Cerebellar nuclear complex (tissue), 1 donor: ENCODE results near the gene WDSUB1.

Experiments used
- DNase-seq, 2 experiments: peaks; one replicate each; lab custom pipeline; 2025; lab: John Stamatoyannopoulos, UW

The WDSUB1 gene

GRCh38 chr2:159224061-159224813 is 62.3 kb downstream of the WDSUB1 start:
- no peak for DNase-seq

DNA sequence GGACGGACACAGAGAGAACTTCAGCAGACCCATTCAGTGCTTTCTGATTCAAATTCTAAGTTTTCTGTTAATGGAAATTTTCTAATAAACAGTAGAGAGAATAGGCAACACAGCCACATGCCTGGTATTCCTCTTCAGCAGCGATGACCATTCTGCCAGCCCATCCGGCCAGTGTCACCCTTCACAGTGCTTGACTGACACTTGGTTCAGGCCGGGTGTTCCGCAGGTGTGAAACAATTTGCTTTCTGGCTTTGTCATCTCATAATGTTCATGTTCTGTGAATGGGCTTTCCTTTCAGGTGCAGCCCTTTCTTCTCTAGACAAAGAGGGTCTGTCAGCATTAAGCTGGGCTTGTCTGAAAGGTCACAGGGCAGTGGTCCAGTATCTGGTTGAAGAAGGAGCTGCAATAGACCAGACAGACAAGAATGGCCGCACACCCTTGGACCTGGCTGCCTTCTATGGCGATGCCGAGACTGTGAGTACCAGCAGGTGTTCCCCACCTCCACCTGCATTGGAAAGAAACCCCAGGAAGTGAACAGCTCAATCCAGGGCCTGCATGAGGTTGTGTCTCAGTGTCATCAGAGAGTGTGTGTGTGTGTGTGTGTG is 67.0 kb downstream of the WDSUB1 start:
- DNase-seq = no peak

DNA sequence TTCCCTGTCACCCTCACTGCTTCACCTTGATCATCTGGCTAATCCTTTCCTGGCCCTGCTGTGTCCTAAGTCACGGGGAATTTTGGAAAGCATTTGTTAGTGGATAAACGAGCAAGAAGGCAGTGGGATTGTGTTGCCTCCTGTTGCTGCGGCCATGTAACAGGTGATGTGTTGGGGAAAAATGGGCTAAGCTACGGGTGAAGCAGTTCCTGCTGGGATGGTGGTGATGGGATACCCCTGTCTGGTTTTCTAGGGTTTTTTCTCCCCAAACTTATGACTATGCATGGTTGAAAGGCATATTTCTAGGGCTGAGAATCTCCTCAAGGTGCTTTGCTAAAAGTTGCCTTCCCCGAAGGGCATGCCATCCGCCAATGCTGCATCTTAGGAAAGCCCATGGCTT is 68.1 kb downstream of the WDSUB1 start:
- no peak for DNase-seq

DNA sequence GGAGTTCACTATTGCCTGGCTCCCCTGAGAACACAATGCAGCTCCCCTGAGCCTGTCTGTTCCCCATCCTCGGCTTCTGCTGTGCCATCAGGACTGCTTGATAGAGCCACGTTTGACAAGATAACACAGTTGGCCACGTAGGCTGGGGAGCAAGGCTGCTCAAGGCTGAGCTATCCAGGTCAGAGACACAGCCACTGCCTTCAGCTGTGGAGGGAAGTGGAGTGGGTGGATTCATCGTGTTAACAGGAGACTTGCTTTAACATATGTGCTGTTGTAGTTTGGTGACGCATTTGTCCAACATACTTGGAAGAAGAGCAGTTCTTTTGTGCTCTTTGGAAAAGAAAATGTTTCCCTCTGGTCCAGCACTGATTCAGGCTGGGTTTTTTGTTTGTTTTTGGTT is 68.8 kb downstream of the WDSUB1 start:
- no peak for DNase-seq

- DNase-seq = no peak
These were observed 71.4 kb downstream of the WDSUB1 start for GRCh38 chr2:159215116-159215515.

DNA sequence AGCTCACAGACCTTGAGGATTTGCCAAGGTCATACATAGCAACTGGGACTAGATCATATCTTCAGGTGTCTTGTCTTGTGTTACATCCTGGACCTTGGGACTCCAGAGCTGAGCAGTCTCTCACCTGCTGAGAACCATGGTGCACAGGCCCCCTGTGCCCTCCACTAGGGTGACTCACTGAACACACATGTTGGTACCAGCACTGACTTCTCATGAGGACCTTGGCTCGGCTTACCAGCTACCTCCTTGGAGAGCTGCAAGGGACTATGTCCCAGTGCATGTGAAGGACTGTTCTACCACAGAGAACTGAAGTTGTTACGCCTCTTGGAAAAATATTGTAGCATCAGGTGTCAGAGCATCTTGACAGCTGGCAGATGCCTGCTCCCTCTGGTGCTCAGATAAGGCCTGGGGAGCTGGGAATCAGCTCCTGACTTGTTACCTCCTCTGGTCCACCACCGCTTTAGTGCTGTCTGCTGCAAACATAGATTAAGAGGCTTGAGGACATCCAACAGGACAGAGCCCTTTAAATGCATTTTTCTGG is 72.1 kb downstream of the WDSUB1 start:
- DNase-seq = no peak

DNA sequence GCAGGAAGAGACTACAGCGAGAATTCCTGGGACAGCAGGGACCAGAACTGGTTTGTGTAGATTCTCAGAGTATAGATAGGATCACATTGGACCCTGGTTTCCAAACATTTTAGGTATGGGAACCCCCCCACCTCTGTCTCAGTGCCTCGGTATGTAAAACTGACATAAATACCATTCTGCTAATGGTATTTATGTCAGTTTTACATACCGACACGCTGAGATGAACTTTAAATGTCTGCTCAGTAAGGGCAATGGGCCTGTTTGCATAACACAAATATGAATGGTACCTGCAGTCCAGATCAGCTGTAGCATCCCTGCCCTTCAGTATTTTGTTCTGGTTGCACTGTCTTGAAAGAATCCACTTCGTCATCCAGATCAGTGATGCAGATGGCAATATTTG is 73.2 kb downstream of the WDSUB1 start:
- DNase-seq = no peak

DNA sequence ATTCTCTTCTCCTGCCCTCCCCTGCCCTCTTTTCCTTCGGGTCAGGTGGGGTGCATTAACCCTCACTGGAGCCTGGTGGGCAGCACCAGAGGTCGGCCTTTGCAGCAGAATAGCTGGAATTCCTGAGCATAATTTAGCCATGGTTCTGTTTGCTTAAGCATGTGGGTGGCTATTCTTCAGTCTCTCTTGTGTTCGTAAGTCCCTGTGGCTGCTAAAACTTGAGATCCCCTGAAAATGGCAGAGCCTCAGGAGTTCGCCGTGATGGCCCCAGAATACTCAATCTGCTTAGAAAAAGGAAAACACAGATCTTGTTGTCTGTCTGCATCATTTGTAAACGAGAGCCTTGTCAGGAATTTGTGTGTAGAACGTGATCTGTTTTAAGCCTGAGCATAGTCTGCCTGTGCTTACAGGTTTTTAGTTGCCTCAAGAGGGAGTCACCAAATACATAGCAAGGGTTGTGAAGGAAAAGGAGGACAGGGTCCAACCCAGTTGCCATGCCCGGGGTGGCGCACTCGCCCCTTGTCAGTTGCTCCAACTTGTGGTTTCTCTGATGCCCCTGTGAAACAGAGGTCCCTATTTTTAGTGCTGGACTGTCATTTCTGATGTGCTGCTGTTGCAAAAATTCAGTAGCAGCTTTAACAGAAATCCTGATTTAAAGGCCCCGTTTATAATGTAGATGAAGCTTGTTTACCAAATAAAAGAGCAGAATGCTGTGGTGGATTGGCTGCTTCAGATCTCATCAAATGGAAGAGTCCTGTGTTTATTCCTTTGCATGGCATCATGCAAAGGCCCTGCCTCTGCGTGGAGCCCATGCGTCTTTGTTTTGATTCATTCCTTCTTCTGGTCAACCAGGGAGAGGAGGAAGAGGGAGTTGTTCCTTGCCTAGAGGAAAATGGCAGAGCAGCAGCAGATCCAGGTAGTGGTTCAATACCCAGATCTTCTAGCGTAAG is 74.8 kb downstream of the WDSUB1 start:
- no peak for DNase-seq

DNA sequence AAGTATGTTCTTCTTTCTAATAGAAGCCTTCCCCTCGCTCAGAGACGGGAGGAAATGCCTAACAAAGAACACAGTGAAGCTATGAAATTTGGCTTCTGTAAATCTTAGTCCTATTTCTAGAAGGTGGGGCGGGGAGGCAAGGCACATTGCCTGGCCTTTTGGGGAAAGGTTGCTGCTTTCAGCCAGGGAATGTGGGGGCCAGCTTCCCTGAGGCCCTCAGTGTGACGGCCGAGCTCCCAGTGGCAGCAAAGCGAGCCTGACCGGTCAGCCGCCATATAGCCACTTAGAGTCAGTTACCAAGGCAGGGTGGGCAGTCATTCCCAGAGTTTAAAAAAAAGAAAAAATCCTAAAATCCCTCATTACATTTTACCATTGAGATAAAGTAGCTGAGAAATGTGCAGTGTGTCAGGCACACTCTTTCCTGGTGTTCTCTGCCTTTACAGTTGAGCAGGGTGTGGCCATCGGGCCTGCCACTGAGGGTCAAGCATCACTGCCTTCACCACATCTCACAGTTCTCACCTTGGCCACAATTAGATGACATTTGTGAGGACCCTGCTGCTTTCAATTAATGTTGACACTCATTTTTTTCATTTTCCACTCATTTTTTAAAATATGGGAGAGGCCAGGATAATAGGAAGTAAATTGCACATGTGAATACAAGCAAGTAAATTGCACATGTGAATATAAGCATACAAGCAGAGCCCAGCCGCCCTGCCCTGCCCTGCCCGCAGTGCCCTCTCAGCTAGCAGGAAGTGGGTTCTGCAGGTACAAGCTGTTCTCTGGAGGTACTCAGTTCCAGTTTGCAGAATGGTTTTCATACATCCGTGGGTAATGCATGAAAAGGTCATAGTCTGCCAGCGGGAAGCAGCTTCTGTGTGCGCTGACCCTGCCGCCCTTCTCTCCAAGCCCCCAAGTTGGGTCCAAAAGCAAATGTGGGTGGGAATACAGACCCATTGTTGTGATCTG is 76.9 kb downstream of the WDSUB1 start:
- DNase-seq = no peak

GRCh38 chr2:159208438-159208837 is 78.1 kb downstream of the WDSUB1 start:
- DNase-seq = no peak

DNA sequence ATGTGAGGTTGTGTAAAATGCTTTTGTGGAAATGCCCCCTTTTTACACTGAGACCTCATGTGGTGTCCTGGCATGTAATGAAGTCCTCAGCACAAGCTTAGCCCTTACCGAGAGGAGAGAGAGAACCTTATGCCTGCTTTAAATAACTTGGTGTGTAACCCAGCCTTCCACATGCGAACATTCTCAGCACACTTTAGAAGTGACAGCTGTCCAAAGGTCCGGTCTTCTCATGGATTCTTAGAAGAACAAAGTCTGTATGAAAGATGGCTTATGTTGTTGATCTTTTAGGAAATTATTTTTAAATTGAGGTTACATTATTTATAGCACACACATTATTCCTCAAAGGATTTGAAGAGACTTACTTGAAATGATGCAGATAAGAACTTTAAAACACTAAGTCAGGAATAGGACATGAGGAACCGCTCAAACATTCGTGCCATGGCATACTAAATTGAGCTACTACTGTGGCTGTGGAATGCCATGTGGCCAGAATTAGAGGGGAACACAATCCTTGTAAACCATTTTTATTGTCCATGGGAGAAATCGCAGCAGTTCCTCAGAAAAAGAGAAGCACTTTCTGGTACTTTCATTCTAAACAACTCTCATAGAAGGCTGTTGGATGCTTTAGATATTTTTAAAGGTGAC is 79.6 kb downstream of the WDSUB1 start:
- no peak for DNase-seq

GRCh38 chr2:159204381-159205144 is 81.9 kb downstream of the WDSUB1 start:
- DNase-seq = no peak

- DNase-seq = no peak
These were observed 83.9 kb downstream of the WDSUB1 start for GRCh38 chr2:159202568-159203071.

GRCh38 chr2:159201360-159202063 is 85.0 kb downstream of the WDSUB1 start:
- no peak for DNase-seq

- DNase-seq = no peak
These were observed 86.0 kb downstream of the WDSUB1 start for GRCh38 chr2:159200498-159200897.

DNA sequence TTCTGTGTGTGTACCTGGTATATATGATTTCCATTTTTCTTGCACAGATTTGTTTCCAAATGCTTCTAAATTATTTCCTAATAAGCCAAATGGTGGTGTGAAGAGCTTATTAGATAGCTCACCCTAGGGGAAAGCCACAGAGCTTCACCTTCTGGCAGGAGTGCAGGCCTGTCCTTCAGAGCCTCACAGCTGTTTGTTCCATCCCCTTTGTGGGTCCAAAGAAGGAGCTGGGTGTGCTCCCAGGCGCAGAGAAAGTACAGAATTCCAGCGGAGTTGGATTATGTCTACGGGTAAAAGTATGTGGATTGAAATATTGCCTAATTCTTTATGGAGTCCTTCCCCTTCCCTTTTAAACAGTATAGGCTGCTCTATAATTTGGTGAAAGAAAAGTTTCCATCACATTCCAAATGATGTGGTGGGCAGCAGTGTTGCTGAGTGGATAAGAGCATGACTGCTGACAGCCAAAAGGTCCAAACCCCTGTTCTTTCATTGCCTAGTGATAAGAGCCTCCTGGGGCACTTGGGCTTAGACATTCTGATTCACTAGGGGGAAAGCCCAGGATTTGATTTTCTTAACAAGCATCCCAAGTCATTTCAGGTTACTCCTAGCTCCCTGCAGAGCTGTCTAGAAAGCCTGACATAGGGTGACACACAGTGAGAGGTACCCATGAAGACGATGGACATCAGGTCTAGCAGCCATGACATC is 86.6 kb downstream of the WDSUB1 start:
- no peak for DNase-seq

DNA sequence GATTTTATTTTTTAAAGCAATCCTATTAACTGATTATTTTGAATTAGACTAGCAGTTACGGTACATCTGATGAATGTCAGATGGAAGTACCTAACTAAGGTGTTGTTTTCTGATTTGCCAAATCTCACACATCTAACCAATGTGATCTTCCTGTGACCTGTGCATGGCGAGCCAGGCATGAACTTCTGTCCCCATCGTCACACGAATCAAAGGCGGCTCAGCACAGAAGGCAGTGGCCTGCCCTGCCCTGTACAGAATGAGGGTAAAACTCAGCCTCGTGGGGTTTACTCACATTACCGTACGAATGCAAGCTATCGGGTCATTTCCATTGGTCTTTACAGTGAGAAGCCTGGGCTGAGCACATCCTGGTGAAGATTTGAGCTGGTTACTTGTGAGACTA is 87.3 kb downstream of the WDSUB1 start:
- no peak for DNase-seq

DNA sequence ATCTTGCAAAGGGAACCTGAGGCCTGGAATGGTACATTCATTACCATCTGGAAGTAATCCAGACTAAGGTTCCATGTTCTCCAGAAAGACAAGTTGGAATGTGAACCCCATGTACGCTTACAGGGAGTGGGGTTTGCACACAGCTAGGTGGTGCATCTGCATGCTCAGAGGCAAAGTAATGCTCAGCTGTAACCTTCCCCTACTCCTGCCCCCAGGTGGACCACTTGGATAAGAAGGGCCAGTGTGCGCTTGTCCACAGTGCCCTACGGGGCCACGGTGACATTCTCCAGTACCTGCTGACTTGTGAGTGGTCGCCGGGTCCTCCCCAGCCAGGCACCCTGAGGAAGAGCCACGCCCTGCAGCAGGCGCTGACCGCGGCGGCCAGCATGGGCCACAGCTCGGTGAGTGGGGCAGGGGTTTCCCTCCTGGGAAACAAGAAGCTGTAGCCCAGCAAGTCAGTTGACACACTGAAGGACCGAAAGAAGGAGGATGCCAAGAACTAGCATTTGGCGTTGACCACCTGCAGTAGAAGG is 90.0 kb downstream of the WDSUB1 start:
- no peak for DNase-seq
